ENCODE measurements around the gene KRT86. TPM values are rescaled to one million over a fixed set of nuclear protein-coding genes. Genes with fewer than 3 reads are reported as not detected.

The KRT86 gene
- total RNA-seq, 6 experiments from 2014 or later = not detected

DNA sequence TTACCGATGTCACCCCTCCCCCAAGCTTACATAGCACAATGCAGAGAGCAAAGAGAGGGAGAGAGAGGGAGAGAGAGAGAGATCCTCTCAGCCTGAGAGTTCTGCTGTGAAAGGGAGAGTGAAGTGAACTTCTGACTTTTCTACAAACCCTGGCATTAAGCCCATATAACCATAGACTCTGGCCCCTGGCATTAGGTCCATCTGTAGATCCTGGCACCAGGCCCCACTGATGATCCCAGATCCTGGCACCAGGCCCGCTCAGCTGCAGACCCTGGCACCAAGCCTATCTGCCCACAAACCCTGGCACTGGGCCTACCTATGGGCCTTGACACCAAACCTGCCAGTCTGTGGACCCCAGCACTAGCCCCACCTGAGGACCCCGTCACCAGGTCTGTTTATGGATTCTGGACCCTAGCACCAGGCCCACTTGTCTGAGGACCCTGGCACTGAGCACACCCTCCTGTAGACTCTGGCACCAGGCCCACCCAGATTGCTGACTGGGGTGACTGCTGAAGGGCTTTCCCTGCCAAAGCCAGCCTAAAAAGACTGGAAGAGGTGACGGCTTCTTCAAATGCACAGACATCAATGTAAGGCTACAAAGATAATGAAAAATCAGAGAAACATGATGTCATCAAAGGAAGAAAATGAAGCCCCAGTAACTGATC lies 61.3 kb downstream of the KRT86 start:
- Histone ChIP-seq H3K4me1 (peaks cover 0 to 29% (median 4%) of the 10 kb centered on the region in 4 donors), H3K36me3 (no peaks in the 10 kb centered on the region), H3K27me3 (no peaks in the 10 kb centered on the region), H3K9me3 (no peaks in the 10 kb centered on the region), H3K27ac (peak overlapping the region in 2 of 3 donors; percentile 36 to 41), H3K4me3 (no peak overlapping the region)
- DNase-seq (peak; percentile 79 to 89 (median 85)), ATAC-seq (peak; percentile 90 to 94 (median 92))
- TF ChIP-seq CTCF (IDR thresholded peaks at IDR 0.05) (no peak), POLR2A (IDR thresholded peaks at IDR 0.05) (no peak)
- 23% methylated on average over 4 of the region's 4 CpGs for WGBS (ENCODE audit: insufficient coverage, low coverage, low lambda C conversion rate, missing lambda C conversion rate)
- intact Hi-C loops (cut with DNase I) = no loop called here

DNA sequence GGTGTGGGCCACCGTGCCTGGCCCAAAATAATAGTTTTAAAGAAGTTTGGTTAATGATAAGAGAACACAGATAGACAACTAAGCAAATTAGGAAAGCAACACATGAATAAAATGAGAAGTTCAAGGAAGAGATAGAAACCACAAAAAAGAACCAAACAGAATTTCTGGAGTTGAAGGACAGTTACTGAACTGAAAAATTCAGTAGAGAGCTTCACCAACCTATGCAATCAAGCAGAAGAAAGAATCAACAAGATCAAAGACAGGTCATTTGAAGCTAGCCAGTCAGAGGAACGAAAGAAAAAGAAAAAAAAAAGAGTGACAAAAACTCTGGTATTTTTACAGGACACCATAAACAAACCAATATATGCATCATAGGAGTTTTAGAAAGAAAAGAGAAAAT lies 62.2 kb downstream of the KRT86 start:
- no peak for DNase-seq
- no peaks in the 10 kb centered on the region for H3K36me3 ChIP-seq
- TF ChIP-seq CTCF (IDR thresholded peaks at IDR 0.05) (no peak), POLR2A (IDR thresholded peaks at IDR 0.05) (no peak)
- H3K9me3 ChIP-seq = no peaks in the 10 kb centered on the region
- intact Hi-C loops (cut with DNase I) = no loop called here
- no peak for ATAC-seq
- WGBS (ENCODE audit: insufficient coverage, low coverage, low lambda C conversion rate, missing lambda C conversion rate) = 56% methylated on average over 2 of the region's 2 CpGs
- no peak overlapping the region for H3K27ac ChIP-seq
- peaks cover 0 to 21% (median 4%) of the 10 kb centered on the region in 4 donors for H3K4me1 ChIP-seq
- no peaks in the 10 kb centered on the region for H3K27me3 ChIP-seq
- no peak overlapping the region for H3K4me3 ChIP-seq

GRCh38 chr12:52337054-52337453 lies 62.6 kb downstream of the KRT86 start:
- no peak for ATAC-seq
- H3K9me3 ChIP-seq = no peaks in the 10 kb centered on the region
- no peak overlapping the region for H3K27ac ChIP-seq
- 60% methylated on average over 1 of the region's 1 CpG for WGBS (ENCODE audit: insufficient coverage, low coverage, low lambda C conversion rate, missing lambda C conversion rate)
- no peaks in the 10 kb centered on the region for H3K36me3 ChIP-seq
- H3K27me3 ChIP-seq = no peaks in the 10 kb centered on the region
- no peak for DNase-seq
- peaks cover 0 to 17% (median 4%) of the 10 kb centered on the region in 4 donors for H3K4me1 ChIP-seq
- intact Hi-C loops (cut with DNase I) = no loop called here
- TF ChIP-seq POLR2A (IDR thresholded peaks at IDR 0.05) = no peak
- TF ChIP-seq CTCF (IDR thresholded peaks at IDR 0.05) = no peak
- no peak overlapping the region for H3K4me3 ChIP-seq

GRCh38 chr12:52338241-52338960 lies 64.0 kb downstream of the KRT86 start:
- Histone ChIP-seq H3K4me1 (peaks cover 0 to 13% (median 4%) of the 10 kb centered on the region in 4 donors), H3K9me3 (no peaks in the 10 kb centered on the region), H3K27me3 (no peaks in the 10 kb centered on the region), H3K4me3 (no peak overlapping the region), H3K36me3 (no peaks in the 10 kb centered on the region), H3K27ac (no peak overlapping the region)
- DNase-seq (no peak), ATAC-seq (no peak)
- TF ChIP-seq CTCF (IDR thresholded peaks at IDR 0.05) (no peak), POLR2A (IDR thresholded peaks at IDR 0.05) (no peak)
- WGBS (ENCODE audit: insufficient coverage, low coverage, low lambda C conversion rate, missing lambda C conversion rate) = 76% methylated on average over 7 of the region's 10 CpGs
- intact Hi-C loops (cut with DNase I) = no loop called here
